H1 (cell line): ENCODE data around the gene CDK16. TPM values are rescaled to one million over a fixed set of nuclear protein-coding genes. Genes with fewer than 3 reads are reported as not detected.

Source experiments
- KDM4A ChIP-seq: IDR thresholded peaks from one replicate; pipeline ENCODE4 v1.7.1; 2012; ENCODE audit warnings: low read depth, mild to moderate bottlenecking, moderate library complexity, low read length, inconsistent platforms; ENCODE audit not compliant: severe bottlenecking
- NANOG ChIP-seq: IDR thresholded peaks from 2 replicates; pipeline ENCODE4 v1.6.1; 2011; ENCODE audit warnings: low read length, low read depth, mild to moderate bottlenecking, inconsistent platforms; ENCODE audit not compliant: insufficient read depth, poor library complexity, severe bottlenecking
- SIX5 ChIP-seq: IDR thresholded peaks from 2 replicates; pipeline ENCODE4 v1.6.1; 2011; ENCODE audit warnings: mild to moderate bottlenecking, low read depth, low read length
- TEAD4 ChIP-seq: IDR thresholded peaks from 2 replicates; pipeline ENCODE4 v1.6.1; 2012; ENCODE audit warnings: low read depth, low read length, inconsistent platforms, mixed read lengths
- YY1 ChIP-seq: IDR thresholded peaks from 2 replicates; pipeline ENCODE4 v1.6.1; 2011; ENCODE audit warnings: low read depth, mild to moderate bottlenecking, low read length
- polyA plus RNA-seq, 7 experiments: library from polyadenylated mRNA; depleted of rRNA in 3 of 7; stranded (reverse) in 5 of 7; unstranded in 2 of 7; fragments of >200 nt in 5 of 7; fragments of 200-250 nt in 2 of 7; gene quantifications; 1 replicate in 5 of 7; 2 replicates in 1 of 7; 4 replicates in 1 of 7; pipeline versions ENCODE4 v1.2.1 to v1.2.3, GENCODE V29; 2011 to 2013; ENCODE audit warnings: missing spikeins in 2 of 7, mixed read lengths in 2 of 7
- total RNA-seq: library from RNA; stranded (reverse); fragmentation: NEBNext Ultra II Directional; extraction: Animal tissue kit (Norgen Biotek cat#: 25700); gene quantifications from 2 replicates; pipeline ENCODE4 v1.2.1, GENCODE V29; 2021
- TF ChIP-seq, protein P1 (sequence below): IDR thresholded peaks from 2 replicates; pipeline ENCODE4 v1.6.1; 2012; ENCODE audit warnings: inconsistent platforms

Gene CDK16
- total and polyA plus RNA-seq, 2 of the 8 experiments (the other 6 are each of a cell fraction or from before 2014, with no cell fraction given): 124 to 204 TPM

DNA sequence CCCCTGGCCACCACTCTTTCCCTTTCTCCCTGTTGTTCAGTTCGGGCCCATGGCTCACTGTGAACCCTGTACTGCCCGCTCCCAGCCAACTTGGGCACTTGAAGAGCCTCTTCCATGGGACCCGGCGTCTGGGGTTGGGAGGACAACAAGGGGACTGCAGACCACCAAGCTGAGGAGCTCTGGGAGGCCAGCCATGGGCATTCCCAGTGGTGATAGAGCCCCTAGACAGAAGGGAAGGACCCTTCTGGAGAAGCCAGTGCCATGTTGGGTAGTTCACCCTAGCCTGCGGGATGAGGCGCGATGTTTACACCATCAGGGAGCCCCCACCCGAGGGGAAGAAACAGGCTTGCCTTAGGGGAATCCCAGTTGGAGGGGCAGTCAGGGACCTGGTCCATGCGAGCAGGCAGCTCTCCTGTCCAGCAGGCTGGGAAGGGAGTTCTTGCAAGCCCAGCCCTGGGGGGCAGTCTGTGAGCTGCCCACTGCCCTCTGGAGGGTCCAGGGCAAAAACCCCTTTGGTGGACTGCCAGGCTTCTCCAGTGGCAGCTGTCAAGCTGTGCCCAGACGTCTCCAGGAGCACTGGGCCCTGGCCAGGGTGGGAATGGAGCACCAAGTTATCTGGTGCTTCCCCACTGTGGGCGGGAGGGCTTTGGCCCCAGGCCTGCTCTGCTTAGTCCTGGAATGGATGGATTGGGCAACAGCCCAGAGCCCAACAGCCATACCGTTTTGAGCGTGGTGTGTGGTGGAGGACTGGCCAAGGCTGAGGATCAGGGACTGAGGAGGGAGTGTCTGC lies 48.6 kb upstream of the CDK16 start (continued):
- TF ChIP-seq NANOG (no peak), TEAD4 (no peak), SIX5 (no peak), KDM4A (no peak), YY1 (no peak)
- TF ChIP-seq, protein P1, sequence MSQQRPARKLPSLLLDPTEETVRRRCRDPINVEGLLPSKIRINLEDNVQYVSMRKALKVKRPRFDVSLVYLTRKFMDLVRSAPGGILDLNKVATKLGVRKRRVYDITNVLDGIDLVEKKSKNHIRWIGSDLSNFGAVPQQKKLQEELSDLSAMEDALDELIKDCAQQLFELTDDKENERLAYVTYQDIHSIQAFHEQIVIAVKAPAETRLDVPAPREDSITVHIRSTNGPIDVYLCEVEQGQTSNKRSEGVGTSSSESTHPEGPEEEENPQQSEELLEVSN: no peak
- TF ChIP-seq, all 59 proteins: peak for 0
